SU-DHL-6 (cell line): ENCODE measurements around the gene MARCHF3.

ENCODE experiments used
- CTCF ChIP-seq: fragments of 200-600 bp; sonication (generic); IDR thresholded peaks from one replicate; pipeline ENCODE4 v1.5.1; 2017; ENCODE audit warnings: antibody characterized with exemption, mild to moderate bottlenecking, low read length, moderate library complexity; ENCODE audit not compliant: insufficient read depth, poor library complexity, severe bottlenecking
- EZH2phosphoT487 ChIP-seq: fragments of 200-600 bp; sonication (generic), shearing (Covaris generic); conservative IDR thresholded peaks from 2 replicates; pipeline ENCODE4 v1.6.1; 2018; ENCODE audit warnings: mild to moderate bottlenecking, antibody characterized with exemption, low read length, moderate library complexity, mixed read lengths

GRCh38 chr5:126976520-126977172 lies 53.7 kb downstream of the MARCHF3 start:
- no peak for TF ChIP-seq CTCF
- TF ChIP-seq EZH2phosphoT487, result no peak
